ENCODE results near the gene HTT. TPM values are rescaled to one million over a fixed set of nuclear protein-coding genes. Genes with fewer than 3 reads are reported as not detected.

The HTT gene
- total RNA-seq, 2 donors from 2014 or later = 56.3 to 89.5 TPM

DNA sequence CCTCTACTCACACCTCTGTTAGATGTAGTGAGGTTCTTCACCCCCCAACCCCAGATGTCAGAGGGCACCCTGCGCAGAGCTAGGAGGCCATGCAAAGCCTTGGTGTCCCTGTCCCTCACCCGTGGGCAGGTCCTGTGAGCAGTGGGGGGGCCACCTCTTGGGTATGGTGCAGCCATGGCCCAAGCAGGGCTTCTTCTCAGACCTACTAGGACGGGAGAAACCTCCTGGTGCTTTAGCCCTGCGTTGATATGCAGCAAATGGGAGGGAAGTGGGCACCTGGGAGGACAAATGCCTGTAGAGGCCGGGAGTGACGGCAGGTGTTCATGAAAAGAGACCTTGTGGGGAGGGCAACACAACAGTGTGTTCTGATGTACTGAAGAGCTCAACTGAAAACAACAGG, 136.0 kb downstream of the HTT start:
- TF ChIP-seq, protein P1, sequence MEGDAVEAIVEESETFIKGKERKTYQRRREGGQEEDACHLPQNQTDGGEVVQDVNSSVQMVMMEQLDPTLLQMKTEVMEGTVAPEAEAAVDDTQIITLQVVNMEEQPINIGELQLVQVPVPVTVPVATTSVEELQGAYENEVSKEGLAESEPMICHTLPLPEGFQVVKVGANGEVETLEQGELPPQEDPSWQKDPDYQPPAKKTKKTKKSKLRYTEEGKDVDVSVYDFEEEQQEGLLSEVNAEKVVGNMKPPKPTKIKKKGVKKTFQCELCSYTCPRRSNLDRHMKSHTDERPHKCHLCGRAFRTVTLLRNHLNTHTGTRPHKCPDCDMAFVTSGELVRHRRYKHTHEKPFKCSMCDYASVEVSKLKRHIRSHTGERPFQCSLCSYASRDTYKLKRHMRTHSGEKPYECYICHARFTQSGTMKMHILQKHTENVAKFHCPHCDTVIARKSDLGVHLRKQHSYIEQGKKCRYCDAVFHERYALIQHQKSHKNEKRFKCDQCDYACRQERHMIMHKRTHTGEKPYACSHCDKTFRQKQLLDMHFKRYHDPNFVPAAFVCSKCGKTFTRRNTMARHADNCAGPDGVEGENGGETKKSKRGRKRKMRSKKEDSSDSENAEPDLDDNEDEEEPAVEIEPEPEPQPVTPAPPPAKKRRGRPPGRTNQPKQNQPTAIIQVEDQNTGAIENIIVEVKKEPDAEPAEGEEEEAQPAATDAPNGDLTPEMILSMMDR (IDR thresholded peaks at IDR 0.05) = no peak
- Histone ChIP-seq H3K9me3 (no peaks in the 10 kb centered on the region), H3K27ac (no peak overlapping the region), H3K4me3 (no peak overlapping the region), H3K27me3 (replicated peaks; ENCODE audit: insufficient read depth) (no peaks in the 10 kb centered on the region), H3K36me3 (peaks cover 74% of the 10 kb centered on the region), H3K4me1 (ENCODE audit: control insufficient read depth in 1 of 2, low read depth in 2 of 2) (no peaks in the 10 kb centered on the region)
- ATAC-seq (ENCODE audit: insufficient number of reproducible peaks, low FRiP score, low read depth) = no peak
- no peak for DNase-seq (ENCODE audit: low spot score)

DNA sequence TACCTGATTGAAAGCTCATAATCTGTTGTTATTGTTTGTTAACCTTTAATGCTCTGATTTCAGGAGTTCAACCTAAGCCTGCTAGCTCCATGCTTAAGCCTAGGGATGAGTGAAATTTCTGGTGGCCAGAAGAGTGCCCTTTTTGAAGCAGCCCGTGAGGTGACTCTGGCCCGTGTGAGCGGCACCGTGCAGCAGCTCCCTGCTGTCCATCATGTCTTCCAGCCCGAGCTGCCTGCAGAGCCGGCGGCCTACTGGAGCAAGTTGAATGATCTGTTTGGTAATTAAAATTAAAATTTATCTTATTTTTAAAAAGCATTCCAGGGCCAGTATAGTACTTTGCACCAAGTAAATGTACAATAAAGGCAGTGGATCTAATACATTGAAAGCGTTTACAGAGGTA, 137.4 kb downstream of the HTT start:
- TF ChIP-seq, protein P1 (IDR thresholded peaks at IDR 0.05) = no peak
- Histone ChIP-seq H3K4me3 (no peak overlapping the region), H3K4me1 (ENCODE audit: control insufficient read depth in 1 of 2, low read depth in 2 of 2) (no peaks in the 10 kb centered on the region), H3K27ac (no peak overlapping the region), H3K9me3 (no peaks in the 10 kb centered on the region), H3K27me3 (replicated peaks; ENCODE audit: insufficient read depth) (no peaks in the 10 kb centered on the region), H3K36me3 (peaks cover 68% of the 10 kb centered on the region)
- ATAC-seq (ENCODE audit: insufficient number of reproducible peaks, low FRiP score, low read depth) (no peak), DNase-seq (ENCODE audit: low spot score) (no peak)

DNA sequence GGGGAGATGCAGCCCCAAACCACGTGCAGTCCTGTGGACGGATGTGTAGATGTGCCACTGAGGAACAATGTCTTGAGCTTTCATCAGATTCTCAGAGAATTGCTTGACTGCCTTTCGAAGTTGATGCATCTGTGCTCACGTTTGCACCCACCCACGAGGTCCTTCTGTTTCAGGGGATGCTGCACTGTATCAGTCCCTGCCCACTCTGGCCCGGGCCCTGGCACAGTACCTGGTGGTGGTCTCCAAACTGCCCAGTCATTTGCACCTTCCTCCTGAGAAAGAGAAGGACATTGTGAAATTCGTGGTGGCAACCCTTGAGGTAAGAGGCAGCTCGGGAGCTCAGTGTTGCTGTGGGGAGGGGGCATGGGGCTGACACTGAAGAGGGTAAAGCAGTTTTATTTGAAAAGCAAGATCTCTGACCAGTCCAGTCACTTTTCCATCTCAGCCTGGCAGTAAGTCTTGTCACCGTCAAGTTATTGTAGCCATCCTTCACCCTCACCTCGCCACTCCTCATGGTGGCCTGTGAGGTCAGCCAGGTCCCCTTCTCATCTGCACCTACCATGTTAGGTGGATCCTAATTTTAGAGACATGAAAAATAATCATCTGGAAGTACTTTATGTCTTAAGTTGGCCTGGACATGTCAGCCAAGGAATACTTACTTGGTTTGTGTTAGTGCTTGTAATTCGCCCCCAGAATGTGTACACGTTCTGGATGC, 138.1 kb downstream of the HTT start:
- Histone ChIP-seq H3K4me3 (no peak overlapping the region), H3K36me3 (peaks cover 66% of the 10 kb centered on the region), H3K27me3 (replicated peaks; ENCODE audit: insufficient read depth) (no peaks in the 10 kb centered on the region), H3K4me1 (ENCODE audit: control insufficient read depth in 1 of 2, low read depth in 2 of 2) (no peaks in the 10 kb centered on the region), H3K27ac (no peak overlapping the region), H3K9me3 (no peaks in the 10 kb centered on the region)
- DNase-seq (ENCODE audit: low spot score) (no peak), ATAC-seq (ENCODE audit: insufficient number of reproducible peaks, low FRiP score, low read depth) (no peak)
- TF ChIP-seq, protein P1 (IDR thresholded peaks at IDR 0.05) = no peak

DNA sequence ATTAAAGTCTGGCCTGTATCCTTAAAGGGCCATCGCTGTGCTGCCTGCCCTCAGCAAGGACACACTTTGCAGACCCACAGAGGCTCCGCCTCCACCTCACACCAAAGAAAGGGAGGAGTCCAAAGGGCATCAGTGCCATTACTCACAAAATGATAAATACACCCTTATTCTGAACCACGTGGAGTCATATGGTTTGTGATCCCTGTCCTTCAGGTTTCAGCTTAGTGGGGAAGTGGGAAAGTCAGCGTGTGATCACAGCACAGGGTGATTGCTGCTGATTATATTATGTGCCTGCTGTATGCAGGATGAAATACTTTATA, 138.6 kb downstream of the HTT start:
- Histone ChIP-seq H3K27ac (no peak overlapping the region), H3K4me3 (no peak overlapping the region), H3K27me3 (replicated peaks; ENCODE audit: insufficient read depth) (no peaks in the 10 kb centered on the region), H3K4me1 (ENCODE audit: control insufficient read depth in 1 of 2, low read depth in 2 of 2) (no peaks in the 10 kb centered on the region), H3K9me3 (no peaks in the 10 kb centered on the region), H3K36me3 (peaks cover 67% of the 10 kb centered on the region)
- ATAC-seq (ENCODE audit: insufficient number of reproducible peaks, low FRiP score, low read depth) (no peak), DNase-seq (ENCODE audit: low spot score) (no peak)
- TF ChIP-seq, protein P1 (IDR thresholded peaks at IDR 0.05) = no peak

DNA sequence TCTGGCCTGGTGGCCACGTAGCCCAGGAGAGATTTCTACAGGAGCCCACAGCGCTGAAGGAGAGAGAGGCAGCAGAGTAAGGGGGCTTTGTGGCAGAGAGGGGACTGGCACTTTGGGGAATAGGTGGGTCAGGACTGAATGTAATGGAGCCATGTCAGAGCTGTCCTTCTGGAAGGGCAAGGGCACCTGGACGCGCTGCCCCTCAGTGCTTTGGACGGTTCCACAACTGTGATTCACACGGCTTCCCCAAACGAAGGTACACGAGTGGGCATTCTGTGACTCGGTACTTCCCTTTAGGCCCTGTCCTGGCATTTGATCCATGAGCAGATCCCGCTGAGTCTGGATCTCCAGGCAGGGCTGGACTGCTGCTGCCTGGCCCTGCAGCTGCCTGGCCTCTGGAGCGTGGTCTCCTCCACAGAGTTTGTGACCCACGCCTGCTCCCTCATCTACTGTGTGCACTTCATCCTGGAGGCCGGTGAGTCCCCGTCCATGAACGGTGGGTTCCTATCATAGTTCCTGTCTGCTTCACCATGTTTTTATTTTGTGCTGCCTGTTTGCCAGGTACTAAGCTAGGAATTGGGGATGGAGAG, 139.3 kb downstream of the HTT start:
- Histone ChIP-seq H3K27ac (no peak overlapping the region), H3K4me3 (no peak overlapping the region), H3K4me1 (ENCODE audit: control insufficient read depth in 1 of 2, low read depth in 2 of 2) (no peaks in the 10 kb centered on the region), H3K27me3 (replicated peaks; ENCODE audit: insufficient read depth) (no peaks in the 10 kb centered on the region), H3K36me3 (peaks cover 70% of the 10 kb centered on the region), H3K9me3 (no peaks in the 10 kb centered on the region)
- TF ChIP-seq, protein P1 (IDR thresholded peaks at IDR 0.05) = no peak
- ATAC-seq (ENCODE audit: insufficient number of reproducible peaks, low FRiP score, low read depth) = no peak
- DNase-seq (ENCODE audit: low spot score) = no peak

Measured in thoracic aorta (tissue), 2 donors.